Left renal cortex interstitium (tissue), 4 donors: ENCODE measurements around the gene RGS18. TPM values are rescaled to one million over a fixed set of nuclear protein-coding genes. Genes with fewer than 3 reads are reported as not detected.
"Not testable (repeated sequence)": the region's sequence is repeated elsewhere in the genome, so short reads cannot be mapped to it uniquely, and the experiment has no call there.

Experiments used
- DNase-seq, 4 donors: peaks; one replicate each; pipeline ENCODE4 v3.0.0-alpha.2; 2013; ENCODE audit warnings: low read depth in 4 of 4, low spot score in 2 of 4, missing footprints in 1 of 4
- polyA plus RNA-seq, 4 donors: library from polyadenylated mRNA; unstranded; fragments of 120-200 nt; gene quantifications; one replicate each; pipeline ENCODE4 v1.2.1, GENCODE V29; 2013; ENCODE audit not compliant: insufficient read length in 4 of 4

The RGS18 gene
- polyA plus RNA-seq, 4 donors: 1.9 to 3.6 (median 2.2) TPM

DNA sequence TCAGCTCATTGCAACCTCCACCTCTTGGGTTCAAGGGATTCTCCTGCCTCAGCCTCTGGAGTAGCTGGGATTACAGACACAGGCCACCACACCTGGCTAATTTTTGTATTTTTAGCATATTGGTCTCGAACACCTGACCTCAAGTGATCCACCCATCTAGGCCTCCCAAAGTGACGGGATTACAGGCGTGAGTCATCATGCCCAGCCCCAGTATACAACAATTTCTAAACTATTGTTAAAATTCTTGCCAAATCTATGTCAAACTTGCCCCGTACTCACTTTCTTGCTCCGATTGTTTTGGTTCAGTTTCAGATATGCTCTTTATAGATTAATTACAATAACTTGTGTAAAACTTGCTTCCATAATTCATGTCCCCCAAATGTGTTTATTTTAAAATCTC lies 4.1 kb downstream of the RGS18 start:
- DNase-seq: no peak

DNA sequence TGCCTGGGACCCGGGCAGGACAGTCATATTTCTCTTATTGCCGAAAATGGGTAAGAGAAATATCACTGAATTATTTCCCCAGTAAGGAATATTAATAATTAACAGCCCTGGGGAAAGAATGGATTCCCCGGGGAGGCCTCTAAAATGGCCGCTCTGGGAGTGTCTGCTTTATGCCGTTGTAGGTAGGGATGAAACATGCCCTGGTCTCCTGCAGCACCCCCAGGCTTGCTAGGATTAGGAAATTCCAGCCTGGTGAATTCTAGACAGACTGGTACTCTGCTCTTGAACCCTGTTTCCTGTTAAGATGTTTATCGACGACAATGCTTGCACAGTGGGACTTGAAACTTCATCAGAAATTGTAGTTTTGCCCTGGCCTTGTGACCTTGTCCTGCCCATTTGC lies 6.7 kb downstream of the RGS18 start:
- not testable (repeated sequence) for DNase-seq

- no peak for DNase-seq
Observed at GRCh38 chr1:192167011-192167410, 8.7 kb downstream of the RGS18 start.

DNA sequence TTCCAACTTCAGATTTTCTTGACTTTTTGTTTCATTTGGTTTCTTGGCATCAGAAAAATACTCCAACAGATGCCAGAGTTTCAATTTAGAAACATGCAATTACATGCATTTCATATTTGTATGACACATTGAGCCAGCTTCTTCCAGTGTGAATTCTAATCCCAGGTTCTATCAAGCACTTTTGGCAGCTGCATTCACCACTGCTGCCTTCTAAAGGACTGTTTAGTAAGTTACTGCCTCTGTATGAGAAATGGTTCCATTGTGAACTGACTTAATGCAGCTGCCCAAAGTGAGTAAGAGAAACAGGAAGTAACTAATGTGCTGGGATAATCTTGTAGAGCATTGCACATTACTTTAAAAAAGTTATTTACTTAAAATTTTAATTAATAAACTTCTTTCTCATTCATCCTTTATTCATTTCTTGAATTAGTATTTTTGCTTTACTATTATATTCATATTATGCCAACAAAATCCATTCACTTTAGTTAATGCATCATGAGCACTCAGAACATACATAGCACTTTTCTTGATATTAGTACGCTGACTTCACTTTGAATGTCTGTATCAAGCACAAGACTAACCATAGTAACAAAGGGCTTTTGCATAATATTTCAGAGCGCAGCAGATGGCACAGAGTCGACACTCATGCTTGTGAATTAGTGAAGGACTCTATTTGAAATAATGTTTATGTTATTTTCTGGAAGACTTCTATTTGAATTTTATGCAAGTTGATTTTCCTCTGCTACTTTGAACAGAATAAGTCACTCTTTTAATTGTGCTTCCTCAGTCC lies 9.8 kb downstream of the RGS18 start:
- no peak for DNase-seq

DNA sequence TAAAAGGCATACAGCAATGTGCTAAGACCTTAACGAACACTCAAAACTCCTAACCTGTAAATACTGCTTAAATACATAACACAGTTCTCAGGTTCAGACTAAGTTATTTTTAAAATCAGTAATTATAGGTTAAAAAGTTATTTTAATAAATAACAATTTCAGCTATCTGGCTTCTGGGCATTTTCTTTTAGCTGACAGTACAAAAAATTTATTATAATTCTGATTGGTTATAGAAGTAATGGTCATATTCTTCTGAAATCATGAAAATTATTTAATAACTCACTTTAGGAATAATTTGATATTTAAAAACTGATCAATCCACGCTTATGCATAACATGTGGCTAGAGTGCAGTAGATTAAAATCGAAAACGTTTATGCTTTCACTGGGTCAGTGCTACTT lies 10.7 kb downstream of the RGS18 start:
- no peak for DNase-seq

DNA sequence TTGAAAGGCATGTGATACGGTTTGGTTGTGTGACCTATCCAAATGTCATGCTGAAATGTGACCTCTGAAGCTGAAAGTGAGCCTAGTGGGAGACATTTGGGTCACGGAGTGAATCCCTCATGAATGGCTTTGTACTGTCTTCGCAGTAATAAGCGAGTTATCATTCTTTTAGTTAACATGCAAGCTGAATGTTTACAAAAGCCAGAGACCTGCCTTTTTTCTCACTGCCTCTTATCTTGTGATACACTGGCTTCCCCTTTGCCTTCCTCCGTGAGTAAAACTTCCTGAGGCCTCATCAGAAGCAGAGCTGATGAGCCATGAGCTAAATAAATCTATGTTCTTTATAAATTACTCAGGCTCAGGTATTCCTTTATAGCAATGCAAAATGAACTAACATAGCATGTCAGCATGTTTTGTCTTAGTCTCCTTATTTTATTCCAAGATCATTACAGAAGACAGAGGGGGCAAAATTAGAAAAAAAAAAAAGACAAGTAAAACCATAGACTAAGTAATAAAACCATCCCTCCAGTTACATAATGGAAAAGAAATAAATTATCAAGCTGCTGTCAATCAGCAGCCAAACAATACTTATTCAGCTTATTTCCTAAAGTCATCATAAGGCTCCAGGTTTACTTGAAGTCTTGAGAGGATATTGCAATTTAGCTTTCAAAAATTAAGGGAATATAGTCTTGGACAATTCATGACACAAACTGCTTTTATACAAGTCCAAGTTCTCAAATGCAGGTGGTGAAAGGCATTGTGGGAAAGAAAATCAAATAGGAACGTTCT lies 12.1 kb downstream of the RGS18 start:
- no peak for DNase-seq

DNA sequence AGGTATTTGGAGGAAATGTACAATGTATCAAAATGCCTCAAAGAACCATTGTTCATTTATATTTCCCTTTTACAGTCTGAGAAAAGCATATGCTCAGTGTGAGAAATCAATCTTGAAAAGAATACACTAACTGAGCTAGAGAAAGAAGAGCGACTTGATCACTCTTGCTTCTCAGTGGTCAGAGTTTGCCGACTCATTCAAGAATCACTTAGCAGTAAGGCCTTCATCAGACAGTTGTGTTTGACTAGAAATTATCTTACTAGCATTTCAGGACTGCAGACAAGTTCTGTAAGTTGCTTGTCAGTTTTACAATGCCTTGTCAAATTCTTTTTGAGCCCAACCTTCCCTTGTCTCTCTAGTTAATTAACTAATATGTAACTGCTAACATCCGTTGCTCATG lies 12.9 kb downstream of the RGS18 start:
- DNase-seq: no peak

DNA sequence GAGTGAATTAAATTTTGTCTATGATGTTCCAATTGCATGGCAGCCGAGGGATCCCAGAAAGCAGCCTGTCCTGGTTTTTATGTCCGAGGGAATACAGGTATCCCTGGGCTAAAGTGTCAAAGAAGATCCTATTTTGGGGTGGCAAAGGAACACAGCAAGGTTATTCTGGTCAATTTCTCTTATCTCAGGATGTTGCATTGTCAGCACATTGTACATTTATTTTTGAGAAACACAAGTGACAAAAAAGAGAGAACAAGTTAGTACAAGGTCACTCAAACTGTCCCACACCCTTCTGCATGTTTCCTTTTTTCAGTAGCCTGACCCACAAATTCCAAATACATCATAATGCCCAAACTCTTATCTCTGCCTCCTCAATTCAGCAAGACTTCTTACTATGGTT lies 17.7 kb downstream of the RGS18 start:
- no peak for DNase-seq

DNA sequence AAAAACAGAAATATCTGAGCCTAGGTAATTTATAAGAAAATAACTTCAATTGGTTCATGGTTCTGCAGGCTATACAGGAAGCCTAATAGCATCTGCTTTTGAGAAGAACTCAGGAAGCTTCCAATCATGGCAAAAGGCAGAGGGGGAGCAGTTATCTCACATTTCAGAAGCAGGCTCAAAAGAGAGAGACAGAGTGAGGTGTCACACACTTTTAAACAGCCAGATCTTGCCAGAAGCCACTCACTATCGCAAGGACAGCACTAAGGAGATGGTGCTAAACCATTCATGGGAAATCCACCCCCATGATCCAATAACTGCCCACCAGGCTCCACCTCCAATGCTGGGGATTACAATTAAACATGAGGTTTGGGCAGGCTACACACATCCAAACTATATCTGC lies 25.5 kb downstream of the RGS18 start:
- DNase-seq: no peak

DNA sequence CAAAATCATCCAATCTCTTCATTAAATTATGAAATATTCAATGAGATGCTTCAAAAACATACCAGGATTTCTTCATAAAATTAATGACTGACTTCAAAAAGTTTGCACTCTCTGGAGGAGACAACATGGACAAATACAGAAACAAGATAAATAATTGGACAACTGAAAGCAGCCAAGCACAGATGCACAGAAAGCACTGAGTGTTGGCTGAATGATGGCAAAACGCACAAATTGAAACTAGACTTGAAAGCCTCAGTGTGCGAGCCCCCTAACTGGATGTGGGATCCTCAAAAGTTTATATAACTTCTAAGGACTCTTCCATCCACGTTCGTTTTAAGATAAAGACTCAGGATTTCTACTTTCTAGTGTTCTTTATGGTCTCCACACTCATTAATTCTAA lies 27.9 kb downstream of the RGS18 start:
- no peak for DNase-seq

GRCh38 chr1:192190066-192190465 lies 31.8 kb downstream of the RGS18 start:
- no peak for DNase-seq

DNA sequence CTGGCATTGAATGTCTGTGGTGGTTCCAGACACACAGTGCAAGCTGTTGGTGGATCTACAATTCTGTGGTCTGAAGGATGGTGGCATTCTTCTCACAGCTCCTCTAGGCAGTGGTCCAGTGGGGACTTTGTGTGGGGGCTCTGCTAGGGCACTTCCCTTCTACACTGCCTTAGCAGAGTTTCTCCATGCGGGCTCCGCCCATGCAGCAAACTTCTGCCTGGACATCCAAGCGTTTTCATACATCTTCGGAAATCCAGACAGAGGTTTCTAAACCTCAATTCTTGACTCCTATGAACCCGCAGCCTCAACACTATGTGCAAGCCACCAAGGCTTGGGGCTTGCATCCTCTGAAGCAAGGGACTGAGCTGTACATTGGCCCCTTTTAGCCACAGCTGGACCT lies 43.0 kb downstream of the RGS18 start:
- no peak for DNase-seq

DNA sequence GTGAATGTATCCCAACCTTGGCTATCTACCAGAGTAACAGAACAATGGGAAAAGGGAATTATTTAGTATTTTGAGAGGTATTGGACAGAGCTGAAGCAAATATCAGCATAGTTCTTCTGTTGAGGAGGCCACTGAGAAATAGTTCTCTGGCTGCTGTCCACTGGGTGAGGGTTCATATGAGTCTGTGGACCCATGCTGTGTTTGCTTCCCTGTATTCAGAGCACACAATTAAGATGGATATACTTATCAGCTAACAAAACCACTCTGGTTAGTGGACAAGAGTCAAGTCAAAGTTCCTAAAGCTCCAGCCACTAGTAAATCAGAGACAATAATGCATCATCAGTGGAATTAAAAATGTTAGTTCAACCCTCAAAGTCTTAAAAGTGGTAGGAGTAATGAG lies 66.1 kb downstream of the RGS18 start:
- no peak for DNase-seq

- no peak for DNase-seq
Observed at GRCh38 chr1:192224846-192225245, 66.6 kb downstream of the RGS18 start.

DNA sequence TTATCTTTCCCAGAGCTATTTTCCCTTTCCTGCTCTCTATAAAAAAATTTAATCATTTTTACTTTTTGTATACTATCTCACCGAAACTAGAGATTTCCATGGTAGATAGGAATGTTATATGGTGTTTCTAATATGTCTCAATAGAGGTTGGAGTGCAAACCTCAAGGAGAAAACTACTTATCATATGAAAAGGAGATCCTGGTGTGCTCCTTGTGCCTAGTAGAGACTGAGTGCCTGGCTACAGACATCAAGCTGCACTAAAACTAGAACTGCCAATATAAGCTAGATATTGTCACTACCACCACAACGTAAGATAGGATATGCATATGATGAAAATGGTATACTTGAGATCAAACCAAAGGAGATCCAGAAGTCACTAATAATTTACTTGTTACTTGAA lies 67.0 kb downstream of the RGS18 start:
- DNase-seq: no peak

DNA sequence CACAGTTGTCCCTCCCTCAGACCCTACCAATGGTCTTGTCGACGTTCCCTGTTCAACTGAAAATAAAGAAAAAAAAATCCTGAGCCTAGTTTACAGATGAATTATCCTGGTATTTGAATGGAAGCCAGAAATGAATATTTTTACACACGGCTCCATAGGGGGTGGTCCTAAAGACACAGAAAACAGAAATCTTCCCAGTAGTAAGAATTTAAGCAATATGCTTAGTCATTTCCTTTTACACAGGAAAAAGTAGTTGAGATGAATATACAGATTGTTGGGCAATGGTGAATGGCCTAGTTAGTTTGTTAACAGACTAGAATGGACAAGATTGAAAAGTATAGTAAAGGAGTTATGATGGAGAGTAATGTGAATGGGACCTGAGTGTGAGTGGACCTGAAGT lies 67.4 kb downstream of the RGS18 start:
- no peak for DNase-seq

DNA sequence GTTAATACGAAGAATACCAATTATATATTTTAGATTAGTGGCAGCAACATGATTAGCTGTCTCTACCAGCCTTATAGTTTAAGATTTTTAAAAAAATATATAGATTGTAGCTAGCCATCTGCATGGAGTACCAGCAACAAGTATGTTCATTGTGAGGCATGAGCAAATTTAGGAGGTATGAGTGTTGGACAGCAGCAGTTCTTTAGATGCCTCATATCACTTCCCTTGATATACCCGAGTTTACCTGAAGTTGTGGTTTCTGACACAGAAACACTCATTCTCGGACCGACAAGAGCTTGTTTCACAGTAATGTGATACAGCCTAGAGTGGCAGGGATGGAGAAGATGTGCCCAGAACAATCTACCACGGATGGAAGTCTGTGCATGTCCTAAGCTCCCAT lies 69.1 kb downstream of the RGS18 start:
- no peak for DNase-seq

DNA sequence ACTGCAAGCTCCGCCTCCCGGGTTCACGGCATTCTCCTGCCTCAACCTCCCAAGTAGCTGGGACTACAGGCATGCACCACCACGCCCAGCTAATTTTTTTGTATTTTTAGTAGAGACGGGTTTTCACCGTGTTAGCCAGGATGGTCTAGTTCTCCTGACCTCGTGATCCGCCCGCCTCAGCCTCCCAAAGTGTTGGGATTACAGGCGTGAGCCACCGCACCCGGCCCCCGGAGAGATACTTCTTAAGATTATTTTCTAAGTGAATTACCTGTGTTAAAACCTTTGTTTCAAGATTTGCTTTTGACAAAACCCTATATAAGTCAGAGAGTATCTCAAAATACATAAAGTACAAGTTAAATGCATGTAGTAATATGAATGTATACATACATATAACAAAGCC lies 69.7 kb downstream of the RGS18 start:
- not testable (repeated sequence) for DNase-seq

- no peak for DNase-seq
Observed at GRCh38 chr1:192232817-192233417, 74.7 kb downstream of the RGS18 start.

GRCh38 chr1:192235127-192235526 lies 76.9 kb downstream of the RGS18 start:
- no peak for DNase-seq
